ENCODE measurements around the gene EFNB2.

- TF ChIP-seq POLR2A (IDR thresholded peaks at IDR 0.05) (no peak), CTCF (IDR thresholded peaks at IDR 0.05) (no peak)
Observed at GRCh38 chr13:106515635-106516254, 19.7 kb downstream of the EFNB2 start.
